Endothelial cell of umbilical vein (primary cell): ENCODE data around the gene HOXC9.

Experiments used
- EZH2 ChIP-seq: IDR thresholded peaks from 2 replicates; pipeline ENCODE4 v1.6.1; 2012; ENCODE audit warnings: borderline replicate concordance, low read depth, mild to moderate bottlenecking, moderate library complexity, low read length, inconsistent platforms; ENCODE audit not compliant: severe bottlenecking
- FOS ChIP-seq: IDR thresholded peaks from 2 replicates; pipeline ENCODE4 v1.6.1; 2011; ENCODE audit warnings: mild to moderate bottlenecking, low read length, moderate library complexity, borderline replicate concordance; ENCODE audit not compliant: insufficient read depth
- POLR2A ChIP-seq: IDR thresholded peaks from 2 replicates; pipeline ENCODE4 v1.6.1; 2012; ENCODE audit warnings: low read depth, mild to moderate bottlenecking, control low read depth, low read length
- POLR2AphosphoS5 ChIP-seq: IDR thresholded peaks from 2 replicates; pipeline ENCODE4 v1.6.1; 2012; ENCODE audit warnings: low read depth, mild to moderate bottlenecking, control low read depth, low read length, moderate library complexity; ENCODE audit not compliant: insufficient read depth
- TF ChIP-seq, protein P1 (sequence below), 2 donors: IDR thresholded peaks; 1 replicate in 1 of 2; 2 replicates in 1 of 2; pipeline ENCODE4 v1.5.1; 2011; ENCODE audit warnings: low read length in 2 of 2, mild to moderate bottlenecking in 2 of 2, moderate library complexity in 2 of 2, control low read depth in 1 of 2, inconsistent platforms in 1 of 2, low read depth in 1 of 2; ENCODE audit not compliant: insufficient read depth in 1 of 2; ENCODE audit errors: extremely low read depth in 1 of 2

DNA sequence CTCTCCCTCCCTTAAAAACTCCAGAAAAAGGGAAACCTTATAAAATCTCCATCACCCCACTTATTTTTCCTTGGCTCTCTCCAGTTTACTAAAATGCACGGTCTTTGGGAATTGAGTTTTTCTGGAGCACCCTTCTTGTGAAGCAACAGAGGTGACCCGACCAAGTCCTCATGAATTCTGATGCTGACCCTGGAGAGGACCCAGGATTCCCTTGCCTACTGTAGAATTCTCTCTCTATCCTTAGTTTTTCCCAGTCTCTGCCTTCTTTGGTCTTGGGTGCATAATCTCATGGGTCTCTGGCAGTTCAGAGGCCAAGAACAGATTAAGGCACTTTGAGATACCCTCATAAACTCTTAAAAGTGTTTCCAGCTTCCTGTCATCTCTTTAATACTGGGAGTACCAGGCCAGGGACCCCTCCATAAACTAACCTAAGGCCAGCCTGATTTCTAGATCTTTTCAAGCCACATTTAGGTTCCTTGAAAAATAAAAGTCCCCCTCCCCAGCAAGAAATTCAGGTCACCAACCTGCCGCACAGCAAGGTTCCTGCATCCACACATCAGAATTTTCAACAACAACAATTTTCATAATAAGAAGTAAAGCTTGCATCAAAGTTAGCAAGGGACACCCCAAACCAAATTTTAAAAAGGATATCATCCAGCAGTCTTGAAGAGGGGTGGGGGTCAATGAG, 48.6 kb downstream of the HOXC9 start:
- no peak for TF ChIP-seq POLR2A
- TF ChIP-seq, protein P1, sequence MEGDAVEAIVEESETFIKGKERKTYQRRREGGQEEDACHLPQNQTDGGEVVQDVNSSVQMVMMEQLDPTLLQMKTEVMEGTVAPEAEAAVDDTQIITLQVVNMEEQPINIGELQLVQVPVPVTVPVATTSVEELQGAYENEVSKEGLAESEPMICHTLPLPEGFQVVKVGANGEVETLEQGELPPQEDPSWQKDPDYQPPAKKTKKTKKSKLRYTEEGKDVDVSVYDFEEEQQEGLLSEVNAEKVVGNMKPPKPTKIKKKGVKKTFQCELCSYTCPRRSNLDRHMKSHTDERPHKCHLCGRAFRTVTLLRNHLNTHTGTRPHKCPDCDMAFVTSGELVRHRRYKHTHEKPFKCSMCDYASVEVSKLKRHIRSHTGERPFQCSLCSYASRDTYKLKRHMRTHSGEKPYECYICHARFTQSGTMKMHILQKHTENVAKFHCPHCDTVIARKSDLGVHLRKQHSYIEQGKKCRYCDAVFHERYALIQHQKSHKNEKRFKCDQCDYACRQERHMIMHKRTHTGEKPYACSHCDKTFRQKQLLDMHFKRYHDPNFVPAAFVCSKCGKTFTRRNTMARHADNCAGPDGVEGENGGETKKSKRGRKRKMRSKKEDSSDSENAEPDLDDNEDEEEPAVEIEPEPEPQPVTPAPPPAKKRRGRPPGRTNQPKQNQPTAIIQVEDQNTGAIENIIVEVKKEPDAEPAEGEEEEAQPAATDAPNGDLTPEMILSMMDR (IDR thresholded peaks at IDR 0.05; ENCODE audit: extremely low read depth in 1 of 2, insufficient read depth in 1 of 2, low read depth in 1 of 2, low read length in 2 of 2), result no peak
- TF ChIP-seq POLR2AphosphoS5, result no peak
- TF ChIP-seq EZH2, result no peak
- no peak for TF ChIP-seq FOS
